ENCODE measurements around the gene USP48.
"Not testable (repeated sequence)": the region's sequence is repeated elsewhere in the genome, so short reads cannot be mapped to it uniquely, and the experiment has no call there.

Gene USP48

GRCh38 chr1:21828506-21829210 is 45.7 kb upstream of the USP48 start (continued):
- no peak for TF ChIP-seq ZNF155 (tag by site-specific recombination; IDR thresholded peaks at IDR 0.05)
- TF ChIP-seq ZNF16 (tag by site-specific recombination; IDR thresholded peaks at IDR 0.05; ENCODE audit: low read depth) = no peak
- TF ChIP-seq ZNF169 (tag by site-specific recombination; IDR thresholded peaks at IDR 0.05) = no peak
- TF ChIP-seq ZNF398 (tag by site-specific recombination; IDR thresholded peaks at IDR 0.05) = no peak
- TF ChIP-seq EGR2 (tag by site-specific recombination; IDR thresholded peaks at IDR 0.05; ENCODE audit: low read depth) = no peak
- TF ChIP-seq MYNN (tag by site-specific recombination; IDR thresholded peaks at IDR 0.05; ENCODE audit: borderline replicate concordance) = no peak
- no peak for TF ChIP-seq YY2 (tag by site-specific recombination; IDR thresholded peaks at IDR 0.05)
- TF ChIP-seq ZNF561 (tag by site-specific recombination; IDR thresholded peaks at IDR 0.05; ENCODE audit: borderline replicate concordance) = no peak
- no peak for TF ChIP-seq ZNF473 (tag by site-specific recombination; IDR thresholded peaks at IDR 0.05)
- TF ChIP-seq REPIN1 (tag by site-specific recombination; IDR thresholded peaks at IDR 0.05; ENCODE audit: low read depth) = no peak

GRCh38 chr1:21828075-21828474 is 45.1 kb upstream of the USP48 start:
- CTCF ChIA-PET = no interaction called here
- H3K27ac ChIP-seq (ENCODE audit: extremely low read depth, low read depth, low read length) = no peak overlapping the region
- no peaks in the 10 kb centered on the region for H3K4me1 ChIP-seq (ENCODE audit: control insufficient read depth, insufficient read depth, low read length)
- no peak for TF ChIP-seq BCL6B (tag by site-specific recombination; IDR thresholded peaks at IDR 0.05)
- peak; percentile 64; the same call in 1 of the 2 replicates for TF ChIP-seq HIC1 (tag by site-specific recombination; IDR thresholded peaks at IDR 0.05)
- H3K36me3 ChIP-seq (ENCODE audit: control insufficient read depth in 2 of 2, insufficient read depth in 1 of 2, low read length in 2 of 2) = peaks cover 0 to 53% of the 10 kb centered on the region in 2 experiments; a peak in 1 of 3 replicates
- POLR2A ChIA-PET = interaction anchor here (0.5 kb wide), 1 partner anchor 10 kb away, joined by 7 read pairs; no protein-coding TSS in a partner anchor
- no peaks in the 10 kb centered on the region for H3K9me3 ChIP-seq (ENCODE audit: control insufficient read depth, insufficient read depth, low read depth, low read length)
- no peak overlapping the region for H3K4me3 ChIP-seq (ENCODE audit: low read depth, low read length)

GRCh38 chr1:21827141-21827679 is 44.3 kb upstream of the USP48 start:
- Histone ChIP-seq H3K4me3 (ENCODE audit: low read depth, low read length) (no peak overlapping the region), H3K9me3 (ENCODE audit: control insufficient read depth, insufficient read depth, low read depth, low read length) (no peaks in the 10 kb centered on the region), H3K4me1 (ENCODE audit: control insufficient read depth, insufficient read depth, low read length) (no peaks in the 10 kb centered on the region), H3K36me3 (ENCODE audit: control insufficient read depth in 2 of 2, insufficient read depth in 1 of 2, low read length in 2 of 2) (peaks cover 0 to 45% of the 10 kb centered on the region in 2 experiments; a peak in 1 of 3 replicates), H3K27ac (ENCODE audit: extremely low read depth, low read depth, low read length) (no peak overlapping the region)
- TF ChIP-seq ZNF677 (tag by site-specific recombination; IDR thresholded peaks at IDR 0.05) (0 out of 2 replicates have a peak, but pooled peaks have one; percentile 70), HOXC10 (CRISPR knock-in tag; IDR thresholded peaks at IDR 0.05) (no peak)
- CTCF ChIA-PET = interaction anchor here (0.9 kb wide), 1 partner anchor 195 kb away, joined by 3 read pairs; no protein-coding TSS in a partner anchor
- POLR2A ChIA-PET = no interaction called here

- H3K4me3 ChIP-seq (ENCODE audit: low read depth, low read length); H3K4me1 ChIP-seq (ENCODE audit: control insufficient read depth, insufficient read depth, low read length); POLR2A ChIA-PET; H3K27ac ChIP-seq (ENCODE audit: extremely low read depth, low read depth, low read length); H3K9me3 ChIP-seq (ENCODE audit: control insufficient read depth, insufficient read depth, low read depth, low read length): not testable (repeated sequence)
- CTCF ChIA-PET = interaction anchor here (0.9 kb wide), 1 partner anchor 196 kb away, joined by 3 read pairs; no protein-coding TSS in a partner anchor
- H3K36me3 ChIP-seq (ENCODE audit: control insufficient read depth in 2 of 2, insufficient read depth in 1 of 2, low read length in 2 of 2) = peaks cover 0 to 40% of the 10 kb centered on the region in 2 experiments; a peak in 1 of 3 replicates
These were observed 43.7 kb upstream of the USP48 start for GRCh38 chr1:21826694-21827093.
